Hematopoietic multipotent progenitor cell treated with erythropoietin and hydrocortisone succinate and interleukin-3 and kit ligand, for 6 days (in vitro differentiated cells): ENCODE measurements around the gene ALPP.
"Not testable (repeated sequence)": the region's sequence is repeated elsewhere in the genome, so short reads cannot be mapped to it uniquely, and the experiment has no call there.

Source experiments
- DNase-seq: peaks from one replicate; pipeline ENCODE4 v3.0.0-alpha.2; 2015

ALPP gene

GRCh38 chr2:232378735-232379151, at the start of gene ALPP:
ALPP (plus strand) TSS chr2:232378751; CDS start chr2:232378803, 52 bp downstream.
- not testable (repeated sequence) for DNase-seq

GRCh38 chr2:232329716-232330067, 48.9 kb upstream of the ALPP start:
- no peak for DNase-seq

GRCh38 chr2:232330068-232330999, 48.2 kb upstream of the ALPP start:
- no peak for DNase-seq

GRCh38 chr2:232331061-232331460, 47.5 kb upstream of the ALPP start:
- not testable (repeated sequence) for DNase-seq

- not testable (repeated sequence) for DNase-seq
These were observed 46.9 kb upstream of the ALPP start for GRCh38 chr2:232331641-232332040.

GRCh38 chr2:232332244-232332939, 46.2 kb upstream of the ALPP start:
- DNase-seq: not testable (repeated sequence)

GRCh38 chr2:232332940-232333259, 45.7 kb upstream of the ALPP start:
- DNase-seq: no peak

GRCh38 chr2:232333361-232334135, 45.0 kb upstream of the ALPP start:
- peak; percentile 23 for DNase-seq

GRCh38 chr2:232334136-232334884, 44.2 kb upstream of the ALPP start:
- not testable (repeated sequence) for DNase-seq

GRCh38 chr2:232334885-232335205, 43.7 kb upstream of the ALPP start:
- DNase-seq: not testable (repeated sequence)

- DNase-seq: not testable (repeated sequence)
These were observed 43.2 kb upstream of the ALPP start for GRCh38 chr2:232335206-232335858.

GRCh38 chr2:232335859-232336215, 42.7 kb upstream of the ALPP start:
- no peak for DNase-seq

GRCh38 chr2:232336241-232336736, 42.3 kb upstream of the ALPP start:
- no peak for DNase-seq

GRCh38 chr2:232336981-232337720, 41.4 kb upstream of the ALPP start:
- no peak for DNase-seq

- DNase-seq: not testable (repeated sequence)
These were observed 40.3 kb upstream of the ALPP start for GRCh38 chr2:232338094-232338758.

- DNase-seq: no peak
These were observed 39.8 kb upstream of the ALPP start for GRCh38 chr2:232338759-232339106.

- DNase-seq: no peak
These were observed 39.1 kb upstream of the ALPP start for GRCh38 chr2:232339121-232340081.

GRCh38 chr2:232340171-232340935, 38.2 kb upstream of the ALPP start:
- no peak for DNase-seq
